Activated CD8-positive, alpha-beta memory T cell treated with anti-CD3 and anti-CD28 coated beads, Interleukin-2, amount 10 ng/mL, durations not matched to agents 7 days and 5 days (primary cell): Measurements from ENCODE around the gene MIB1. TPM values are rescaled to one million over a fixed set of nuclear protein-coding genes. Genes with fewer than 3 reads are reported as not detected.

Experiments
- ATAC-seq: fragments of 150-1000 bp; cut with Tn5 transposase; one replicate; pipeline ENCODE4 v1.10.0; 2021; ENCODE audit warnings: moderate library complexity
- CTCF ChIA-PET: fragments of 350-600 bp; sonication (Branson Sonifier 250); formaldehyde crosslinking; loops from one replicate; lab custom pipeline; 2021; ENCODE audit warnings: antibody characterized with exemption; lab: Charles Lee
- DNase-seq: peaks from one replicate; pipeline ENCODE4 v3.0.0-alpha.2; 2020
- H3K27ac Mint-ChIP-seq: one replicate; pipeline ENCODE4 v1.8.0; 2021; ENCODE audit warnings: mild to moderate bottlenecking, mixed read lengths
- H3K27me3 Mint-ChIP-seq: one replicate; pipeline ENCODE4 v1.8.0; 2021; ENCODE audit warnings: mixed read lengths
- H3K36me3 Mint-ChIP-seq: one replicate; pipeline ENCODE4 v1.8.0; 2021; ENCODE audit warnings: mild to moderate bottlenecking, mixed read lengths
- H3K4me1 Mint-ChIP-seq: one replicate; pipeline ENCODE4 v1.8.0; 2021; ENCODE audit warnings: mixed read lengths
- H3K4me3 Mint-ChIP-seq: one replicate; pipeline ENCODE4 v1.8.0; 2021; ENCODE audit warnings: mild to moderate bottlenecking, moderate library complexity, mixed read lengths
- H3K9me3 Mint-ChIP-seq: one replicate; pipeline ENCODE4 v1.8.0; 2022; ENCODE audit warnings: low read depth, mixed read lengths
- total RNA-seq, 2 experiments: library from RNA; stranded (reverse); gene quantifications; one replicate each; pipeline ENCODE4 v1.2.3, GENCODE V29; 2021

Gene MIB1
- total RNA-seq, 2 experiments from 2014 or later = 40.5 to 54.8 TPM

DNA sequence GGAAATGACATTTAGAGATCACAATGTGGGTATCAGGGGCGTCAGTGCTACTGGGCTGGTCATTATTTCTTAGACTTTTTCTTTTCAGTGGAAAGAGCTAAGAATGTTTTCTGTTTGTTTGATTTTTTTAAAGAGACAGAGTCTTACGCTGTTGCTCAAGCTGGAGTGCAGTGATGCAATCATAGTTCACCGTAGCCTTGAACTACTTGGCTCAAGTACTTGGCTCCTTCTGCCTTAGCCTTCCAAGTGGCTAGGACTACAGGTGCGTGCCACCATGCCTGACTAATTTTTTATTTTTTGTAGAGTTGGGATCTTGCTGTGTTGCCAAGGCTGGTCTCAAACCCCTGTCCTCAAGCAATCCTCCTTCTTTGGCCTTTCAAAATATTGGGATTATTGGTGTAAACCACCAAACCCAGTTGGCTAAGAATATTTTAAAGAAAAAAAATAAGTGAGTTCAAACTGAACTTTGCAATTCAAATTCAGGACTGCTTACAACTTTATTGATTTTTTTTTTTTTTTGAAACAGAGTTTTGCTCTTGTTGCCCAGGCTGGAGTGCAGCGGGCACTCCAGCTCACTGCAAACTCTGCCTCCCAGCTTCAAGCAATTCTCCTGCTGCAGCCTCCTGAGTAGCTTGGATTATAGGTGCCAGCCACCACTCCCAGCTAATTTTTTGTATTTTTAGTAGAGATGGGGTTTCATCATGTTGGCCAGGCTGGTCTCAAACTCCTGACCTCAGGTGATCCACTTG, 154.2 kb downstream of the MIB1 start:
- H3K36me3 Mint-ChIP-seq = no peaks in the 10 kb centered on the region
- H3K27me3 Mint-ChIP-seq = peaks cover 22% of the 10 kb centered on the region
- CTCF ChIA-PET = no interaction called here
- ATAC-seq (no peak), DNase-seq (no peak)
- no peaks in the 10 kb centered on the region for H3K9me3 Mint-ChIP-seq
- H3K4me1 Mint-ChIP-seq = peaks cover 5% of the 10 kb centered on the region
- H3K27ac Mint-ChIP-seq = no peak overlapping the region
- no peak overlapping the region for H3K4me3 Mint-ChIP-seq

DNA sequence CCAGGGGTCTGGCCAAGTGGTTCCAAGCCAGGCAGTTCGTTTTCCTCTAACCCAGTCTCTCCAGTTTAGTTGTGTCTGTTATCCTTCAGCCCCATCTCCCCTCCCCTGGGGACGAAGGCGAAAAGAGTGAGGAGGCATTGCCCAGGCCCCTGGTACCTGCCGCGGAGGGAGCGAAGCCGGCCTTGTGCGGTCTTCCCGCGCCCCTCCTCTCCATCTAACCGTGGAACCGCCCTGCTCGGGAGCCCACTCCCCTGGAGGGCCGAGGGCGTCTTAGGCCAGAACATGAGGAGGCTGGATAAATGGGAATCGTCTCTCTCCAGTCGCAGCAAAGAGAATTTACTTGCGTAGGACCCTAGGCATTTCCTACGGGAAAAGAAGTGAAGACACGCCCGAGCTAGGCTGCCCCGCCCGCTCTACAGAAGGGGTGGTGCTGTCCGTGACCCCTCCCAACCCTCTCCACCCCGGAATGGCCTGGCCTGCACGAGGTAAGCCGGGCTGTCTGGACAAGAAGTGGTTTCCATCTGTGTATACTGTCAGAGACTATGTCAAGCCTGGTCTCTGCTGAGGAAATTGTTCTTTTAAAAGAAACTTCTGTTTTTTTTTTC, 156.2 kb downstream of the MIB1 start:
- CTCF ChIA-PET = no interaction called here
- Mint-ChIP-seq H3K27me3 (peaks cover 11% of the 10 kb centered on the region), H3K27ac (no peak overlapping the region)

DNA sequence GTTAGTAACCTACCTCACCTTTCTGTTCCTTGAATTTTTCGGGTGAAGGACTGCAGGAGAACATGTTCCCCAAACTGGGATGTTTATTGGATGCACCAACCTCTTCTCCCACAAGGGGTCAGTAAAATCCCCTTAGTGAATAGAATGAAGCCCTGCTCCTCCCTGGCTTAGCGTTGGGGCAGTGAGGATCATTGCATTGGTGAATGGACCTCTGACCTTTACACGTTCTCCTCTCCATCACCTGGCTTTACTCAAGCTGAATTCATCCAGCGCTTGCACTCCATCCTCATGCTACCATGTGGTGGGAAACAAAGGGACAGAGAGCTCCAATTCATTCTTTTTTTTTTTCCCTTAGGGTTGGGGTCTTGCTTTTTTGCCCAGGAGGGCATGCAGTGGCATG, 157.2 kb downstream of the MIB1 start:
- ATAC-seq = no peak
- no peak overlapping the region for H3K27ac Mint-ChIP-seq
- peaks cover 6% of the 10 kb centered on the region for H3K27me3 Mint-ChIP-seq
- no peak for DNase-seq
- CTCF ChIA-PET = interaction anchor here (0.8 to 1.2 kb wide), 2 partner anchors 9 to 58 kb away, joined by 4 read pairs; no protein-coding TSS in a partner anchor
- H3K9me3 Mint-ChIP-seq = no peaks in the 10 kb centered on the region
- no peak overlapping the region for H3K4me3 Mint-ChIP-seq
- H3K4me1 Mint-ChIP-seq = peaks cover 5% of the 10 kb centered on the region
- no peaks in the 10 kb centered on the region for H3K36me3 Mint-ChIP-seq

More for the DNA sequence above, 156.2 kb downstream of the MIB1 start:
- Mint-ChIP-seq H3K36me3 (no peaks in the 10 kb centered on the region), H3K4me1 (peaks cover 5% of the 10 kb centered on the region), H3K9me3 (no peaks in the 10 kb centered on the region), H3K4me3 (no peak overlapping the region)
- ATAC-seq (no peak), DNase-seq (no peak)

DNA sequence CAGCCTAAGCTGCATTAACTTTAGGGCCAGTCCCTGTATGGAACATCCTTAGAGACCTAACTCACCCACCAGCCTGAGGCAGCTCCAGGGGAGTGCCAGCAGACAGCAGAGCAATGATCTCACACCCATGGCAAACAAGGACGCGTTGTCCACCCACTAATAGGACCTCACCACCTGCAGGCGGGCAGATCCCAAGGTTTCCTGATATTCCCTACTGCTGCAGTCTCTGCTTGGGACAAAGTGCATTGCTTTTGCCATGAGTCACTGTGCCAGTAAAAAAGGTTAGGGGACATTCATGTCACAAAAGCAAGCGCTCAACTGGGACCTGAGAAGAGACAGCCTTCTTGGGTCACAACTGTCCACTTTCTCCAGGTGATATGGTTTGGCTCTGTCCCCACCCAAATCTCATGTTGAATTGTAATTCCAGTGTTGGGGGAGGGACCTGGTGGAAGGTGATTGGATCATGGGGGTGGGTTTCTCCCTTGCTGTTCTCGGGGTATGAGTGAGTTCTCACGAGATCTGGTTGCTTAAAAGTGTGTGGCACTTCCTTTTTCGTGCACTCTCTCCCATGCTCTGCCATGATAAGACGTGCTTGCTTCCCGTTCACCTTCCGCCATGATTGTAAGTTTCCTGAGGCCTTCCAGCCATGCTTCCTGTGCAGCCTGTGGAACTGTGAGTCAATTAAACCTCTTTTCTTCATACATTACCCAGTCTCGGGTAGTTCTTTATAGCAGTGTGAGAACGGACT, 160.2 kb downstream of the MIB1 start:
- Mint-ChIP-seq H3K27ac (no peak overlapping the region), H3K36me3 (no peaks in the 10 kb centered on the region), H3K4me3 (no peak overlapping the region), H3K27me3 (peaks cover 12% of the 10 kb centered on the region), H3K4me1 (peaks cover 5% of the 10 kb centered on the region), H3K9me3 (no peaks in the 10 kb centered on the region)
- CTCF ChIA-PET = no interaction called here
- ATAC-seq (no peak), DNase-seq (no peak)

DNA sequence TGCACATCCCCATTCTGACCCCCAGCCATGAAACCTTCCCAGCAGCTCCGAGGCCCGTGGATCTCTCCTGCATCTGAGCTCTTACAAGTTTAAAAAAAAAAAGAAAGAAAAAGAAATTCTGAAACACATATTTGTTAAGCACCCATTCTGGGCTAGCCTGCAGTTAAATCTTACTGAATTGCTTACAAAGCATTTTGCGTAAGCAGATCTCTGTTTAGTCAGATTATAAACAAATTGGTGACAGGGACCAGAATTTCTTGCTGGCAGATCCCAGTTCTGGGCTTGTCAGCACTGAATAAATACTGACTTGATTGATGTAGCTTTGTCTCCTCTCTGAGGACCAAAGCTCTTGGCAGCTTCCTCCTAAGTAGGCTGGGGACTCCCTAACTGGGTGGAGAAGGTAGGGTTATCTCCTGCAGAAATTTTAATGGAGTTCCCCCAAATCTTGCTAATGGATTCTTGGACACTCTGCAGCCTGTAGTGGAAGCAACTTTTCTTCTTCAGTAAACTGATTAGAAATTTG, 160.9 kb downstream of the MIB1 start:
- no peaks in the 10 kb centered on the region for H3K9me3 Mint-ChIP-seq
- no peak overlapping the region for H3K27ac Mint-ChIP-seq
- H3K4me3 Mint-ChIP-seq = no peak overlapping the region
- DNase-seq (no peak), ATAC-seq (no peak)
- no peaks in the 10 kb centered on the region for H3K36me3 Mint-ChIP-seq
- peaks cover 13% of the 10 kb centered on the region for H3K27me3 Mint-ChIP-seq
- H3K4me1 Mint-ChIP-seq = peaks cover 5% of the 10 kb centered on the region
- CTCF ChIA-PET = no interaction called here

DNA sequence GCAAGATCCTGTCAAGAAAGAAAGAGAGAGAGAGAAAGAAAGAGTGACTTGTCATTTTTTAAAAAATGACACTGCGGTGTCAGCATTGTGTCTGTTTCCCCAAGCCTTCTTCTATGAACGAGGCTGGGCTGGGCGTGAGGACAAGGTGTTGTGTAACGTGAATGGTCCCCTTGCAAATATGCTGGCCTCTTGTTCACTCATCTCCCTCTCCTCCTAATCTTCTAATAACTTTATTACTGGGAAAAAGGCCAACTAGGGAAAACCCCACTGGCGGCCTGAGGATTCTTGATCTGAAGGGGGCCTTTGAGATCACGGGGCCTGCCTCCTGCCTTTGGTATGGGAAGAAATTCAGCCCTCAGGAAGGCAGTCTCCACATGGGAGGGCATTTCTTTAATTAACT, 163.1 kb downstream of the MIB1 start:
- DNase-seq = no peak
- no peaks in the 10 kb centered on the region for H3K4me1 Mint-ChIP-seq
- H3K4me3 Mint-ChIP-seq = no peak overlapping the region
- CTCF ChIA-PET = no interaction called here
- ATAC-seq = no peak
- no peaks in the 10 kb centered on the region for H3K9me3 Mint-ChIP-seq
- no peaks in the 10 kb centered on the region for H3K36me3 Mint-ChIP-seq
- peaks cover 14% of the 10 kb centered on the region for H3K27me3 Mint-ChIP-seq
- H3K27ac Mint-ChIP-seq = no peak overlapping the region

DNA sequence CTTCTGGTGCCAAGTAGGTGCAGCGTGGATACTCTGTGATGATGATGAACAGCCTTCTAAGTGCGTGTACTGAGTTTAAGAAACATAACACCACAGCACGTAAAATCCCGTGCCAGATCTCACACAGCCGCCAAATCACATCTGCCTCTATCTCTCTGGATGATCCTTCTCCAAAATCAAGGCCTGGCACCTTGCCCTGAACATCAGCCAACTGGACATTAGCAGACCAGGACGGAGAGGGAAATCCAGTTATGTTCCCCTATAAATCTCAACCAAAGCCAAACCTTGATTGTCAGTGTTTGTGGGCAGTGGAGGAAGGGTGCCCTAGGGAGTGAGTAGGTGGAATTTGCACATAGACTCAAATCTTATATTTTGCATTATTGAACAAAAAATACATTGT, 164.3 kb downstream of the MIB1 start:
- H3K9me3 Mint-ChIP-seq = no peaks in the 10 kb centered on the region
- no peak for ATAC-seq
- no peak for DNase-seq
- peaks cover 19% of the 10 kb centered on the region for H3K27me3 Mint-ChIP-seq
- H3K36me3 Mint-ChIP-seq = no peaks in the 10 kb centered on the region
- no peak overlapping the region for H3K27ac Mint-ChIP-seq
- H3K4me3 Mint-ChIP-seq = no peak overlapping the region
- CTCF ChIA-PET = no interaction called here
- H3K4me1 Mint-ChIP-seq = no peaks in the 10 kb centered on the region

DNA sequence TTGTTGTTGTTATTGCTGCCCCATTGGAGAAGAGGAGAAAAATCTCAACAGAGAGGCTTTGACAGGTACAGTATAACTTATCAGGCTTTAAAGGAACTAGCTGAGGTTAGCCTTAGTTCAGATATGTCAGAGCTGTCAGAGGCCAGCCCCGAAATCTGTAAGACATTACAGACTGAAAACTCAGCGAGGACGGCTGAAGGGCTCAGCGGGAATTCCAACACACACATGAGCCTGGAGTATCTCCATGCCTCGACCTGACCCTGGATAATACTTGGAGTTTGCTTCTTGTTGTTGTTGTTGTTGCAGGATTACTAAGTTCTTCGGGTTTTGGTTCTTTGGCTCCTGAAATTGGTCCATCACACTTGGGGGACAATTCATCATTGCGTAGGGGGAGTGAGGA, 166.9 kb downstream of the MIB1 start:
- Mint-ChIP-seq H3K9me3 (no peaks in the 10 kb centered on the region), H3K4me3 (no peak overlapping the region), H3K4me1 (no peaks in the 10 kb centered on the region), H3K36me3 (no peaks in the 10 kb centered on the region), H3K27me3 (peaks cover 30% of the 10 kb centered on the region), H3K27ac (no peak overlapping the region)
- CTCF ChIA-PET = no interaction called here
- ATAC-seq (no peak), DNase-seq (no peak)

DNA sequence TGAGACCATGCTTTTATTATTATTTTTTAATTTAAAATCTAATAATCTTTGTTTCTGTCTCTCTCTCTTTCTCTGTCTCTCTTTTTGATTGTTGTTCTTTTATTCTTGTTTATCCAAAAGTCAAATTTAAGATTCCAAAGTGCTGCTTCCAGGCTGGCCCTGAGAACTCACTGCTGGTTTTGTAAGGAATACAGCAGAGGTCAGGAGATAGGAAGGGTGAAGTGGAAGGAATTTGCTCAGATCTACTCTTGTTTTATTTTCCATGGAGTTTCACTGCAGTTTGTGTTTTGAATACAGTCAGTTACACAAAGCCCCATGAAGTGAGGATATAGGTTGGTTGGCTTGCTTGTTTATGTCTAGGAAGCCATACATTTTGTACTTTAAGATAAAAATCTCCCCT, 168.1 kb downstream of the MIB1 start:
- Mint-ChIP-seq H3K4me3 (no peak overlapping the region), H3K27me3 (peaks cover 30% of the 10 kb centered on the region), H3K4me1 (no peaks in the 10 kb centered on the region), H3K27ac (no peak overlapping the region), H3K36me3 (no peaks in the 10 kb centered on the region), H3K9me3 (no peaks in the 10 kb centered on the region)
- no peak for ATAC-seq
- no peak for DNase-seq
- CTCF ChIA-PET = no interaction called here

DNA sequence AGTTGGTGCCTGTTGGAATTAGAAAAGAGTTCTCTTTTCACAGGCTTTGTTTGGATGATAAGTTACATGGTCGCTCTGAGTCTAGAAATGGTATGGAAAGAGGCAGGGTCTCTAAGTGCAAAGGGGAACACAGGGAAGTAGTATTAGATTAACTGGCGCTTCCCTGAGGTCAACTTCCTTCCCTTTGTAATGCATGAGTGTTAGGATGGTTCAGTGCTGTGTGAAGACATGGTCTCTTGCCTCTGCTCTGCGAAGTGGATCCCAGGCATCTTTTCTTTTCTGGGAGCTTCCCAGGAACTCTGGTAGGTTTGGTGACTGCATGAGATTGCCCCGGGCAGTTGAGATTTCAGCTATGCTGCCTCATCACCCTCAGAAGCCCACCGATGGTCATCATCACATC, 170.3 kb downstream of the MIB1 start:
- no peak overlapping the region for H3K27ac Mint-ChIP-seq
- H3K4me3 Mint-ChIP-seq = no peak overlapping the region
- H3K36me3 Mint-ChIP-seq = no peaks in the 10 kb centered on the region
- DNase-seq = no peak
- no peaks in the 10 kb centered on the region for H3K9me3 Mint-ChIP-seq
- H3K27me3 Mint-ChIP-seq = peaks cover 27% of the 10 kb centered on the region
- no peaks in the 10 kb centered on the region for H3K4me1 Mint-ChIP-seq
- CTCF ChIA-PET = no interaction called here
- no peak for ATAC-seq

DNA sequence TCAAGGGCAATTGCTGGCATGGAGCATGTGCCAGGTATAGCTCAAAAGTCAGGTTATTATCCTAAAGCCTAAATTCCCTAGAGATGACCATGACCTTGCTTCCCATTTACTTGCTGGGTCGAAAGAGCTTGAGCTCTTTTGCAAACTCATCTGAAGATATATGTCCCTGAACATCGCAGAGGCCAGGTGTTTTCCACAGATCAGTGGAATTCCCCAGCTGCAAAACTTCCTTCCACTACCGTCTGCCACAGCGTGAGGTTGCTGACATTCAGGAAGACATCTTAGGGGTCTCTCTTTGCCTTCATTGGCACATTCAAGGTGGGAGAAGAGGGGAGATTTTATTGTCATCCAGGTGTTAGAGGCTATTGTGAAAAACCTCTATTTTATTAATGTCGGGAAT, 171.0 kb downstream of the MIB1 start:
- H3K9me3 Mint-ChIP-seq = no peaks in the 10 kb centered on the region
- H3K27me3 Mint-ChIP-seq = peaks cover 24% of the 10 kb centered on the region
- ATAC-seq (no peak), DNase-seq (no peak)
- H3K36me3 Mint-ChIP-seq = no peaks in the 10 kb centered on the region
- no peak overlapping the region for H3K4me3 Mint-ChIP-seq
- CTCF ChIA-PET = interaction anchor here (0.5 kb wide), 1 partner anchor 694 kb away, joined by 3 read pairs; no protein-coding TSS in a partner anchor
- H3K4me1 Mint-ChIP-seq = no peaks in the 10 kb centered on the region
- no peak overlapping the region for H3K27ac Mint-ChIP-seq

DNA sequence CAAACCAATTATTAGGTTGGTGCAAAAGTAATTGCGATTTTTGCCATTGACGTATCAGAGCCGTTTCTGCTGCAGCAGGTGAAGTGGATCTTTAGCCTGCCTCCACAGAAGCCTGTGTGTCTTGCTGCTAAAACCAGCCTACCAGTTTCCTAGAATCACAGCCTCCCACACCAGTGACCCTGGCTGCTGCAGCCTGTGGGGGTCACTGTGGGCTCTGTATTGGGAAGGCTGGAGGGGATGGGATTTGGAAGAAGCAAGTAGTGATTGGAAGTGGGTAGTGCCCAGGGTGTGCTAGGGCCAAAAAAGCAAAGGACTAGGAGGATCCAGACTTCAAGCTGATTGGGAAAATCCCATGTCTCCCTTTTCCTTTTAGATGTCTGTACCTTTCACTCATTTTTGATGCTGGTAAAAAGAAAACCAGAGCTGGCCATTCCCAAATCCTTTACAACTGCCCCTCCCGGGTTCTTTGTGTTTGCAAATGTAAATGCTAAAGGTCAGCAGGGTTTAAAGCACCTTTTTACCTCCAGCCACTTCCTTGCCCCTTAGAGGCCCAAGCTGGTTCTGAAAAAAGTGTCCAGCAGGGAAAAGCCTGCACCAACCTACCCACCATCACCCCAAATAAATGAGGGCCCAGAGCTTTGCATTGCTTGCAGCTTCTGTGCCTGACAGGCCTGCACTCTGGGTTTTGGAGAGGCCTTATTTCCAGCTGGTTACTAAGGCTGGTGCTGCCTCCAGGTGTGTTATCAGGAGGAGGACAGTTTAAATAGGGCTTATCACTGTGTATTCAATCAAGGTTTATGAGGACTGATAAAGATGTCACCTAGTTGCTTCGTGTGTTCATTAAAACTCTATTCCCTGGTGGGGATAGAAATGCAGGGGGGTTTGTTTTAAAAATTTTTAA, 172.0 kb downstream of the MIB1 start:
- Mint-ChIP-seq H3K27me3 (peaks cover 23% of the 10 kb centered on the region), H3K4me3 (no peak overlapping the region), H3K9me3 (no peaks in the 10 kb centered on the region), H3K4me1 (no peaks in the 10 kb centered on the region), H3K36me3 (no peaks in the 10 kb centered on the region), H3K27ac (no peak overlapping the region)
- CTCF ChIA-PET = interaction anchor here (1.0 kb wide), 1 partner anchor 43 kb away, joined by 3 read pairs; no protein-coding TSS in a partner anchor
- DNase-seq (no peak), ATAC-seq (no peak)
